BE2C (cell line): ENCODE data around the gene RPS6KA6.

Source experiments
- DNase-seq: peaks from one replicate; pipeline ENCODE4 v3.0.0-alpha.2; 2020
- H3K27me3 ChIP-seq: fragments of 250-450 bp; sonication (Bioruptor Pico); 2 replicates; pipeline ENCODE4 v1.5.1; 2020; ENCODE audit warnings: mild to moderate bottlenecking
- H3K36me3 ChIP-seq: fragments of 250-450 bp; sonication (Bioruptor Pico); 2 replicates; pipeline ENCODE4 v1.5.1; 2020; ENCODE audit warnings: mild to moderate bottlenecking
- H3K4me1 ChIP-seq: fragments of 250-450 bp; sonication (Bioruptor Pico); 2 replicates; pipeline ENCODE4 v1.5.1; 2020
- H3K4me3 ChIP-seq: 2 replicates; pipeline ENCODE4 v1.5.1; 2011; ENCODE audit warnings: low read depth, low read length
- H3K9me3 ChIP-seq: fragments of 250-450 bp; sonication (Bioruptor Pico); 2 replicates; pipeline ENCODE4 v1.5.1; 2020
- CTCF ChIP-seq: IDR thresholded peaks from 2 replicates; pipeline ENCODE4 v1.5.1; 2012; ENCODE audit warnings: mild to moderate bottlenecking, low read depth, low read length

Gene RPS6KA6

DNA sequence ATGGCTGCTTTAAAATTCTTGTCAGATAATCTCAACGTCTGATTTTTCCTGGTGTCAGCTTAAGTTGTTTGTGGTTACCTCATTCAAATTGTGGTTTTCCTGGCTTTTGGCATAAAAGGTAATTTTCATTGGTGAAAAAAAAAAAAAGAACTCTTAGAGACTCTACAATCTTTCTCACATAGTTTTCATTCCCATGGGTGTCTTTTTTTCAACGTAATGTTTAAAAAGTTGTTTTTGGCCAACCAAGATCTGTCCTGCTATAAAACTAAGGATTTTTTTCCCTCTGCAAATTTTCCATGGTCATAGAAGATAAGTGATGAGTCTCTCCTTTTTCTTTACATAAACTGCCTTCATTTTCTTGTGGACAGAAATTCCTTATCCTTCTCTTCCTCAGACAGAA lies 28.9 kb upstream of the RPS6KA6 start:
- H3K36me3 ChIP-seq, result no peaks in the 10 kb centered on the region
- H3K9me3 ChIP-seq, result no peaks in the 10 kb centered on the region
- peaks cover 6% of the 10 kb centered on the region; the same call in 1 of the 2 replicates for H3K4me1 ChIP-seq
- TF ChIP-seq CTCF, result no peak
- no peak for DNase-seq
- H3K27me3 ChIP-seq, result no peaks in the 10 kb centered on the region
- H3K4me3 ChIP-seq, result no peak overlapping the region

GRCh38 chrX:84216406-84216805 lies 28.4 kb upstream of the RPS6KA6 start:
- H3K4me1 ChIP-seq, result peaks cover 6% of the 10 kb centered on the region; the same call in 1 of the 2 replicates
- H3K27me3 ChIP-seq, result no peaks in the 10 kb centered on the region
- DNase-seq, result no peak
- no peak overlapping the region for H3K4me3 ChIP-seq
- no peaks in the 10 kb centered on the region for H3K36me3 ChIP-seq
- no peak for TF ChIP-seq CTCF
- no peaks in the 10 kb centered on the region for H3K9me3 ChIP-seq

DNA sequence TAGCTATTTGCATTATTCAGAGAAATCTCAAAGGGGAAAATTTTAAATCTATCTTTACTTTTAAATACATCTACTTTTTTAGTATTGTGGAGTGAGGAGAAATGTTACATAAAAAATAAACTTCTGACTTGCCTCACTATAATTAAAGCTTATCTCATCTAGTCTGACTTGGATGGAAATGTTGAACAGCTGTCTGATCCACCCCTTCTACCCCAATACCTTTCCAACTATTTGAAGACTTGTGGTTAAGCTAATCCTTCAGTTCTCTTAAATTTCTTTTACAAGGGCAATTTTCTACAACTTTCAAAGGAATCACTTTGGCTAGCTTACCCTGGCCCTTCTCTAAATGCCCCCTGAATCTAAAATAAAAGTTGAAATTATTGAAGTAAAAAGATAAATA lies 17.3 kb upstream of the RPS6KA6 start:
- Histone ChIP-seq H3K27me3 (no peaks in the 10 kb centered on the region), H3K4me3 (no peak overlapping the region), H3K36me3 (no peaks in the 10 kb centered on the region), H3K4me1 (no peaks in the 10 kb centered on the region; the same call in 1 of the 2 replicates), H3K9me3 (no peaks in the 10 kb centered on the region)
- DNase-seq, result no peak
- no peak for TF ChIP-seq CTCF

- H3K9me3 ChIP-seq, result no peaks in the 10 kb centered on the region
- H3K4me1 ChIP-seq, result no peaks in the 10 kb centered on the region
- H3K36me3 ChIP-seq, result no peaks in the 10 kb centered on the region
- H3K4me3 ChIP-seq, result no peak overlapping the region
- DNase-seq, result no peak
- no peaks in the 10 kb centered on the region for H3K27me3 ChIP-seq
- TF ChIP-seq CTCF, result no peak
Measured at GRCh38 chrX:84199688-84200087, 11.7 kb upstream of the RPS6KA6 start.

DNA sequence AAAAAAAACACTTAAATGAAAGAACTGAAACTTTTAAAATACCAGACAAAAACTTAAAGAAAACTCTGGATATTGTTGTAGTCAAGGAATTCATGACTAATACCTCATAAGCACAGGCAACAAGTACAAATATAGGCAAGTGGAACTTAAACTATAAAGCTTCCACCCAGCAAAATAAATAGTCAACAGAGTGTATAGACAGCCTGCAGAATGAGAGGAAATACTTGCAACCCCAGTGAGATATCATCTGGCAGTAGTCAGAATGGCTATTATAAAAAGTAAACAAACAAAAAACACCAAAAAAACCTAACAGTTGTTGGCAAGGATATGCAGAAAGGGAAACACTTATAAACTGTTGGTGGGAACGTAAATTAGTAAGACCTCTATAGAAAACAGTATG lies 9.6 kb upstream of the RPS6KA6 start:
- Histone ChIP-seq H3K9me3 (no peaks in the 10 kb centered on the region), H3K36me3 (no peaks in the 10 kb centered on the region), H3K4me3 (no peak overlapping the region), H3K4me1 (no peaks in the 10 kb centered on the region), H3K27me3 (no peaks in the 10 kb centered on the region)
- no peak for TF ChIP-seq CTCF
- DNase-seq, result no peak

DNA sequence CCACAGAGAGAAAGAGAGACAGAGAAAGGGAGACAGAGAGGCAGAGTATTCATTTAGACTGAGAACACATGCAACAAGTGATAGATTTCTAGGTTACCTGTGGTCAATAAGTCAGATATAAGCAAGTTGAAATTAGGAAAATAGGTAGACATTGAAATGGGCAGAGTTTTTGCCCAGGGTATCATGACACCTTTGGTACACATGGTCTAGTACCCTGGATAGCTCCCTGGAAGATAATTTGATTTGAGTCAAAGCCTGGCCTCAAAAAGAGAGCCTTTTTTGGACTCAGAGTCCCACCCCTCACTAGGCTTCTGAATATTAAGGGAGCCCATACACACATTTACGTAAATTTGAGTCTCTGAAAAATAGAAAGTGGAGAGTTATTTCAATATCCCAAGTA lies 4.0 kb upstream of the RPS6KA6 start:
- Histone ChIP-seq H3K36me3 (no peaks in the 10 kb centered on the region), H3K4me1 (peaks cover 4% of the 10 kb centered on the region; the same call in 1 of the 2 replicates), H3K27me3 (no peaks in the 10 kb centered on the region), H3K4me3 (no peak overlapping the region), H3K9me3 (no peaks in the 10 kb centered on the region)
- no peak for TF ChIP-seq CTCF
- DNase-seq, result no peak
